Hepatic stellate cell (primary cell): Measurements from ENCODE around the gene GPATCH8.
A peak's percentile ranks its signal among the peaks of the same experiment; 100 is the strongest.
"Not testable (repeated sequence)": the region's sequence is repeated elsewhere in the genome, so short reads cannot be mapped to it uniquely, and the experiment has no call there.

Source experiments
- DNase-seq: peaks from one replicate; pipeline ENCODE4 v3.0.0; 2011; ENCODE audit warnings: low spot score

Gene GPATCH8

GRCh38 chr17:44503147-44504029 lies at the start of gene GPATCH8:
GPATCH8 (minus strand) TSS chr17:44503406; CDS start chr17:44503370, 36 bp downstream.
- DNase-seq, result peak; percentile 97

GRCh38 chr17:44552361-44552760 lies 49.2 kb upstream of the GPATCH8 start:
- no peak for DNase-seq

GRCh38 chr17:44549686-44550085 lies 46.5 kb upstream of the GPATCH8 start:
- no peak for DNase-seq

- DNase-seq, result no peak
Observed at GRCh38 chr17:44548376-44549230, 45.4 kb upstream of the GPATCH8 start.

GRCh38 chr17:44547625-44548267 lies 44.5 kb upstream of the GPATCH8 start:
- no peak for DNase-seq

- peak; percentile 64 for DNase-seq
Observed at GRCh38 chr17:44546671-44547606, 43.7 kb upstream of the GPATCH8 start.

- no peak for DNase-seq
Observed at GRCh38 chr17:44543905-44544523, 40.8 kb upstream of the GPATCH8 start.

- DNase-seq, result peak; percentile 92
Observed at GRCh38 chr17:44543213-44543904, 40.2 kb upstream of the GPATCH8 start.

GRCh38 chr17:44541884-44542581 lies 38.8 kb upstream of the GPATCH8 start:
- DNase-seq, result no peak

GRCh38 chr17:44540246-44541084 lies 37.3 kb upstream of the GPATCH8 start:
- no peak for DNase-seq

- DNase-seq, result no peak
Observed at GRCh38 chr17:44539673-44540072, 36.5 kb upstream of the GPATCH8 start.

- not testable (repeated sequence) for DNase-seq
Observed at GRCh38 chr17:44537922-44538321, 34.7 kb upstream of the GPATCH8 start.

GRCh38 chr17:44536090-44536953 lies 33.1 kb upstream of the GPATCH8 start:
- no peak for DNase-seq

- DNase-seq, result peak; percentile 94
Observed at GRCh38 chr17:44533533-44534246, 30.5 kb upstream of the GPATCH8 start.

GRCh38 chr17:44530896-44531418 lies 27.8 kb upstream of the GPATCH8 start:
- no peak for DNase-seq

GRCh38 chr17:44529864-44530263 lies 26.7 kb upstream of the GPATCH8 start:
- no peak for DNase-seq

GRCh38 chr17:44527954-44528353 lies 24.7 kb upstream of the GPATCH8 start:
- DNase-seq, result no peak
